Large intestine (tissue), 3 donors: Measurements from ENCODE around the gene EXD3. TPM values are rescaled to one million over a fixed set of nuclear protein-coding genes. Genes with fewer than 3 reads are reported as not detected.

Source experiments
- DNase-seq, 2 donors: peaks; one replicate each; pipeline versions ENCODE4 v3.0.0 to v3.0.0-alpha.2; 2013
- H3K27ac ChIP-seq: one replicate; pipeline ENCODE4 v1.5.1; 2013; ENCODE audit warnings: low read length
- H3K27me3 ChIP-seq: 2 replicates; pipeline ENCODE4 v1.6.1; 2013; ENCODE audit warnings: low read length; ENCODE audit not compliant: control insufficient read depth, insufficient read depth
- H3K36me3 ChIP-seq: 2 replicates; pipeline ENCODE4 v1.6.1; 2013; ENCODE audit warnings: low read length; ENCODE audit not compliant: control insufficient read depth, insufficient read depth
- H3K4me1 ChIP-seq: one replicate; pipeline ENCODE4 v1.6.1; 2013; ENCODE audit warnings: low read length; ENCODE audit not compliant: control insufficient read depth, insufficient read depth
- H3K4me3 ChIP-seq: one replicate; pipeline ENCODE4 v1.5.1; 2013; ENCODE audit warnings: low read length
- H3K9me3 ChIP-seq: one replicate; pipeline ENCODE4 v1.6.1; 2013; ENCODE audit warnings: mild to moderate bottlenecking, low read depth, low read length, moderate library complexity; ENCODE audit not compliant: control insufficient read depth
- WGBS: methylation state at CpG from one replicate; pipeline ENCODE4 v1.1.5; 2013; ENCODE audit warnings: low lambda C conversion rate; ENCODE audit not compliant: insufficient coverage; 5-methylcytosine and 5-hydroxymethylcytosine counted together
- polyA plus RNA-seq: library from polyadenylated mRNA; unstranded; fragments of 120-200 nt; gene quantifications from one replicate; pipeline ENCODE4 v1.2.1, GENCODE V29; 2013

Gene EXD3
- polyA plus RNA-seq, 1 donor = 36.5 TPM

GRCh38 chr9:137294681-137295237, 128.2 kb downstream of the EXD3 start:
- H3K4me1 ChIP-seq = peaks cover 50% of the 10 kb centered on the region
- H3K4me3 ChIP-seq = peak overlapping the region; percentile 19
- peaks cover 14% of the 10 kb centered on the region for H3K36me3 ChIP-seq
- peaks cover 10% of the 10 kb centered on the region for H3K9me3 ChIP-seq
- peak overlapping the region; percentile 96 for H3K27ac ChIP-seq
- peak in 1 of 2 donors; percentile 48 for DNase-seq
- H3K27me3 ChIP-seq = peaks cover 27% of the 10 kb centered on the region
- WGBS = no CpG with 5 or more reads among the region's 35 CpGs

- WGBS = no CpG with 5 or more reads among the region's 11 CpGs
- peak overlapping the region; percentile 96 for H3K27ac ChIP-seq
- peaks cover 26% of the 10 kb centered on the region for H3K27me3 ChIP-seq
- peaks cover 10% of the 10 kb centered on the region for H3K9me3 ChIP-seq
- peak in 1 of 2 donors; percentile 83 for DNase-seq
- peak overlapping the region; percentile 4 for H3K4me3 ChIP-seq
- H3K36me3 ChIP-seq = peaks cover 13% of the 10 kb centered on the region
- H3K4me1 ChIP-seq = peaks cover 49% of the 10 kb centered on the region
These were observed 128.8 kb downstream of the EXD3 start for GRCh38 chr9:137294091-137294680.

- DNase-seq = peak; percentile 94 to 98
- H3K27me3 ChIP-seq = peaks cover 20% of the 10 kb centered on the region
These were observed 129.4 kb downstream of the EXD3 start for GRCh38 chr9:137293482-137294090.

GRCh38 chr9:137293094-137293481, 129.9 kb downstream of the EXD3 start:
- Histone ChIP-seq H3K9me3 (peaks cover 10% of the 10 kb centered on the region), H3K4me1 (peaks cover 38% of the 10 kb centered on the region), H3K36me3 (peaks cover 2% of the 10 kb centered on the region), H3K27me3 (peaks cover 15% of the 10 kb centered on the region), H3K4me3 (no peak overlapping the region), H3K27ac (peak overlapping the region; percentile 96)
- no CpG with 5 or more reads among the region's 15 CpGs for WGBS
- no peak for DNase-seq

More at GRCh38 chr9:137293482-137294090, 129.4 kb downstream of the EXD3 start:
- H3K27ac ChIP-seq = peak overlapping the region; percentile 96
- H3K4me1 ChIP-seq = peaks cover 43% of the 10 kb centered on the region
- H3K9me3 ChIP-seq = peaks cover 10% of the 10 kb centered on the region
- WGBS = no CpG with 5 or more reads among the region's 29 CpGs
- H3K4me3 ChIP-seq = peak overlapping the region; percentile 4
- H3K36me3 ChIP-seq = peaks cover 7% of the 10 kb centered on the region

GRCh38 chr9:137286975-137287383, 136.0 kb downstream of the EXD3 start:
- no peaks in the 10 kb centered on the region for H3K36me3 ChIP-seq
- WGBS = 100% methylated on average over 3 of the region's 14 CpGs
- DNase-seq = peak; percentile 74 to 80
- no peak overlapping the region for H3K27ac ChIP-seq
- H3K9me3 ChIP-seq = peaks cover 8% of the 10 kb centered on the region
- H3K4me1 ChIP-seq = no peaks in the 10 kb centered on the region
- H3K27me3 ChIP-seq = no peaks in the 10 kb centered on the region
- H3K4me3 ChIP-seq = no peak overlapping the region

- Histone ChIP-seq H3K27me3 (peaks cover 20% of the 10 kb centered on the region), H3K4me1 (peaks cover 20% of the 10 kb centered on the region)
- no CpG with 5 or more reads among the region's 39 CpGs for WGBS
These were observed 141.4 kb downstream of the EXD3 start for GRCh38 chr9:137281345-137282116.

GRCh38 chr9:137280474-137281344, 142.3 kb downstream of the EXD3 start:
- no CpG with 5 or more reads among the region's 85 CpGs for WGBS
- Histone ChIP-seq H3K36me3 (peaks cover 5% of the 10 kb centered on the region), H3K9me3 (peaks cover 25% of the 10 kb centered on the region), H3K27ac (no peak overlapping the region), H3K27me3 (peaks cover 20% of the 10 kb centered on the region), H3K4me1 (peaks cover 29% of the 10 kb centered on the region), H3K4me3 (peak overlapping the region; percentile 16)
- DNase-seq = no peak

More at GRCh38 chr9:137281345-137282116, 141.4 kb downstream of the EXD3 start:
- Histone ChIP-seq H3K27ac (no peak overlapping the region), H3K9me3 (peaks cover 24% of the 10 kb centered on the region), H3K36me3 (peaks cover 5% of the 10 kb centered on the region), H3K4me3 (no peak overlapping the region)
- DNase-seq = no peak

GRCh38 chr9:137279741-137280473, 143.1 kb downstream of the EXD3 start:
- Histone ChIP-seq H3K9me3 (peaks cover 21% of the 10 kb centered on the region), H3K27me3 (peaks cover 20% of the 10 kb centered on the region), H3K4me3 (no peak overlapping the region), H3K27ac (no peak overlapping the region), H3K4me1 (peaks cover 30% of the 10 kb centered on the region), H3K36me3 (peaks cover 5% of the 10 kb centered on the region)
- no CpG with 5 or more reads among the region's 41 CpGs for WGBS
- DNase-seq = no peak
